GM18873 (cell line): Measurements from ENCODE around the gene POTEF.
"Not testable (repeated sequence)": the region's sequence is repeated elsewhere in the genome, so short reads cannot be mapped to it uniquely, and the experiment has no call there.

Experiments used
- ATAC-seq: cut with Tn5 transposase; IDR thresholded peaks from one replicate; pipeline ENCODE4 v1.9.1; 2021; ENCODE audit warnings: mild to moderate bottlenecking, moderate library complexity, moderate number of reproducible peaks; ENCODE audit not compliant: unreplicated experiment, low FRiP score

Gene POTEF

DNA sequence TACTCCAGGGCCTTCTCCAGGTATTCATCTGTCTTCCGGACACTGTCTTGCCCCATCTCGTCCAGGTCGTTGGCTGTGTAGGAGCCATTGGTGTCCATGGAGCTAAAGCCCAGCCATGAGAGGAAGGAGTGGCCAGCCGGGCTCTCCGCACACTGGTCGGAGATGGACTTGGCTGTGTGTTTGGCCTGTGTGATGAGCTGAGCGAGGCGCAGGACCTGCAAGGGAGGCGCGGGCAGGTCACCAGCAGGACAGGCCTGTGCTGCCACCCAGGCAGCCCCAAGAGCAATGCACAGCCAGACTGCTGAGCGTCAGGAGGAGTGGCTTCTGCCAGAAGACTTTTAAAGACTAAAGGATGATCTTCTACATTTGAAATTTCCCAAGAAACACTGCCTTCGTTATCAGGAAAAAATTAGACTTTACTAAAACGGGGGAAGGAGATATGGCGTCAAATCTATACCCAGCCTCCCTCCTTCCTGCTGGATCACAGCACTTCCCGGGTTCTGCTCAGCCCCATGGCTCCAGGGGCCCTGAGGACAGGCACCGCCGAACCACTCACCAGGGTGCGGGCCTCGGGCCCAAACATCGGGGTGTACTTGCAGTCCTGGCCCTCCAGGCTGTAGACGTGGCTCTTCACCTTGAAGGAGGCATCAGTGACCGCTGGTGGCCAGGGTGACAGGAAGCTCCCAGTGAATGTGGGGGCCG, 24.9 kb upstream of the POTEF start:
- not testable (repeated sequence) for ATAC-seq

DNA sequence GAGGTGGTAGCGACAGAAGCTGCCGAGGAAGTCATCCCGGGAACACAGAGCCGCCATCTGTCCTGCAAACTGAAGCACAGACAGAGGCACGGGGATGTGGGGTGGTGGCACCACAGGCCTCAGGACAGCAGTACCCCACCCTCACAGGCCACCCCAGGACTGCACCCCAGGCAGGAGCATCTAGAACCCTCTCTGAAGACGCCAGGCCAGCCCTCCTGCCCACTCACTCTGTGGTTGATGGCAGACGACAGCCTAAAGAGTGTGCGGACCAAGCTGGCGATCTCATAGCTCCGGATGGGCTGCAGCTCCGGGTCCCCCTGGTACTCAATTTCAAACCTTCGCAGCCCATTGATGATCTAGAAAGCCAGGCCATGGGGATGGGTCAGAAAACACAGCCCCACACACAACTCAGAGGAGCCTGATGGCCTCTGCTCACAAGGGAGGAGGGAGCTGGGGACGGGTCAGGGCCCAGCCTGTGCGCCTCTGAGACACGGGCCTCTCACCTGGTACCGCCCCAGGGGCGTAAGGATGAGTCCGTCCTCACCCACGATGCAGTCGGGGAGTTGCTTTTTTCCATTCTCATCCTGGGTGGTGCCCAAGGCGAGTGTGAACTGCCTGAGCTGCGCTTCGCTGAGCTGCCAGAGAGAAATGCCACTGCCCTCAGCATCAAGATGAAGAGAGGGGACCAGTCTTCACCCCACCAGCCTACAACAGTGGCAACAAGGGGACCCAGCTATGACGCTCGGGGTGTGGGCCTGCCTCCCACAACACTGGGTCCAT, 24.0 kb upstream of the POTEF start:
- ATAC-seq, result no peak

DNA sequence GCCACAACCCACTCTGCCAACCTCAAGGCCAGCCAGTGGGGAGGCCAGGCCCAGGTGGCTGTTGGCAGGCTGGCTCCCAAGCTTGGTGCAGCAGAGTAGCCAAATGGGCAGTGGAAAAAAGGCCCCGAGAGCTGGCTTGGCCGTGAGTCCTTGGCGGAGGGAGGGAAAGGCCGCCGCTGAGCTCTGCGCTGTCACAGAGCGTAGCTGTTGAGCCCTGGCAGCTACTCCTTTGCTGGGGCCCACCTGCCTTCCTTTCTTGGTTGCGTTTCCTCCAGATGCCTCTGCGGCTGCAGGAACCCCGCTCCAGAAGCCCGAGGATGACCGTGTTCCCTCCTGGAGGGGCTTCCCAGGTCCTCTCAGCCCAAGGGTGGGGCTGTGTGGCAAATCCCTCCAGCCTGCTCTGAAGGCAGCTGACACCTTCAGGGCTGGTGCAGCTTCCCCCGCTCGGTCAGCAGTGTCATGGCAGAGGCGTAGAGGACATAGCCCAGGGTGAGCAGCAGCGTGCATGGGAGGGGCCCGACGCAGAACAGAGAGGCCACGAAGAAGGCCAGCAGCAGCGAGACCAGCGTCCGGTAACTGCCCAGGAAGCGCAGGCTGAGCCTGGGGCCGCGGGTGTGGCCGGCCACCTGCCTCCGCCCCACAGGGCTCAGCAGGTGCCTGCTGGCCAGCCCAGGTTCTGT, 23.3 kb upstream of the POTEF start:
- ATAC-seq, result not testable (repeated sequence)

DNA sequence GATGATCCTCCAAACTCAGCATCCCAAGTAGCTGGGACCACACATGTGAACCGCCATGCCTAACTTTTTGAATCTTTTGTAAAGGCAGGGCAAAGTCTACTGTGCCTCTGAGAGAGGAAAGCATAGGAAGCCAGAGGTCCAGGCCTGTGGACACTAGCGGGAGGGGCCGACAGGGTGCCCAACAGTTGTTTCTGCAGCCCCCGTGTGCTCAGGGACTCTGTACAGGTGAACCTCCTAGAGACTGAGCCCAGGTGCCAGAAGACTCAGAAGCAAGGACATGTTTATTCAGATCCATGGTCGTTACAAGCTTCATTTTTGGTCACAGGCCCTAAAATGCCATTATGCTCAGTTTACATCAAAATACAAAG, 22.1 kb upstream of the POTEF start:
- not testable (repeated sequence) for ATAC-seq

DNA sequence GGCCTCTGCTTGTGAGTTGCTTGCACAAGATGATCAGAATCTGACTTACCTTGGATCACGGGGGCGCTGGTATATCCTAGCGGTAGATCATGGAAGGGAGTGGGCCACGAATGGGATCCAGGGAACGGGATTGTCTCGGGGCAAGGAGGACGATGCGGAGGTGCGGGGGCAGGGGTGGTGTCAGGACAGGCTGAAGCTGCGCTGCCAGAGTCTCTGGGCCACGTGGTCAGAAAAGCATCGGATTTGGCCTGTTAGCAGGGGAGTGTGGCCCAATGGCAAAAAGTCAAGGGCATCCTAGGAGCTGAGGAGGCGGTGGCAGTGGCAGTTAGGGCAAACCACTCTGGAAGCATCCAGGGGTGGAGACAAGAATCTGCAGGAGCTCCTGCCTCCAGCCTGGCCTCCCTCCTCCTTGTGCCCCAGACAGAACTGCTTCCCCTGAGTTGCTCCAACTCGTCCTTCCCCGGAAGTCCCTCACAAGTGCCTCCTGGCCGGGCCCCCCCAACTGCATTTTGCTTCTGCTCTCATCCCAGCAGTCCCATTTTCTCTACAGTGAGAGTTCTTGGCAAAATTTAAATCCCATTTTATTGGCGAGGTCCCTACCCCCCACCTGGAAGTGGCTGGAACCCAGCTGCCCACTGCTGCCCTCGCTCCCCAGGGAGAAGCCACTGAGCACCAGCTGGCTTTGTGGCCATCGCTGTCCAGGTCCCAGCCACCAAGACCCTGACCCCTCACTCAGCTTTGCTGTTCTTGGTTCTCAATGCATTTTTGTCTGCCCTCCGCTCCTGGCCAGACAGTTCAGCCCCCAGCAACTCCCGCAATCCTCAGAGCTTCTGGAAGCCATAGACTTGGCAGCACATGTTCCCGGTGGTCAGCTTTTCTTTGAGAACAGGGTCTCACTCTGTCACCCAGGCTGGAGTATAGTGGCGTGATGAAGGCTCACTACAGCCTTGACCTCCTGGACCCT, 21.4 kb upstream of the POTEF start:
- ATAC-seq, result no peak

DNA sequence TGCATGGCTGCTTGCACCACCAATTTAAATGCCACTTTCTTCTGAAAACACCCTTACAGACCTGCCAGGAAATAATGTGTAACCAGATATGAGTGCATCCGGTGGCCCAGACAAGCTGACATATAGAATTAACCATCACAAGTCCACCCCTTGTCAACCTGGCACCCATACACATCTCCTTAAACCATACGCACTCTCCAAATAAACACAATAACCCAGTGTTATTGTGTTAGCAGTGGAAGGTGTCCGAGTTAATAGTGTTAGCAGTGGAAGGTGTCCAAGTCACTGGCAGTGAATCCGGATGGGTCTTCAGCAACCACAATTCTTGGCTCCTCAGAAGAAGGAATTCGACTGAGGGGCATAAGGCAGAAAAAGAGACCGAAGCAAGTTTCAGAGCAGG, 19.5 kb upstream of the POTEF start:
- not testable (repeated sequence) for ATAC-seq

DNA sequence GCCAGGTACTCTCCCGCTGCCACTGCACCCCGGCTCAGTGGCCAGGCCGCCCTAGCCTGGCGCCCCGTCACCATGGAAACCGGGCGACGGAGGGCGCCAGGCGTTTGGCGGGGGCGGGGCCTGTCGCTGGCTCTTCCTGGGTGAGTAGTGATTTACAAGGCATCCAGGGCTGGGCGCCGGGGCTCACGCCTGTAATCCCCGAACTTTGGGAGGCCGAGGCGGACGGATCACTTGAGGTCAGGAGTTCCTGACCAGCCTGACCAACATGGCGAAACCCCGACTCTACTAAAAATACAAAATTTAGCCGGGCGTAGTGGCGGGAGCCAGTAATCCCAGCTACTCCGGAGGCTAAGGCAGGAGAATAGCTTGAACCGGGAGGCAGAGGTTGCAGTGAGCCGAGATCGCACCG, 16.0 kb upstream of the POTEF start, which contains the start of gene CCDC74B:
CCDC74B (minus strand) TSS at position 107 of the 409 bp plus-strand sequence. CDS start 116 bp downstream, outside the sequence.
- peak; percentile 82 for ATAC-seq

DNA sequence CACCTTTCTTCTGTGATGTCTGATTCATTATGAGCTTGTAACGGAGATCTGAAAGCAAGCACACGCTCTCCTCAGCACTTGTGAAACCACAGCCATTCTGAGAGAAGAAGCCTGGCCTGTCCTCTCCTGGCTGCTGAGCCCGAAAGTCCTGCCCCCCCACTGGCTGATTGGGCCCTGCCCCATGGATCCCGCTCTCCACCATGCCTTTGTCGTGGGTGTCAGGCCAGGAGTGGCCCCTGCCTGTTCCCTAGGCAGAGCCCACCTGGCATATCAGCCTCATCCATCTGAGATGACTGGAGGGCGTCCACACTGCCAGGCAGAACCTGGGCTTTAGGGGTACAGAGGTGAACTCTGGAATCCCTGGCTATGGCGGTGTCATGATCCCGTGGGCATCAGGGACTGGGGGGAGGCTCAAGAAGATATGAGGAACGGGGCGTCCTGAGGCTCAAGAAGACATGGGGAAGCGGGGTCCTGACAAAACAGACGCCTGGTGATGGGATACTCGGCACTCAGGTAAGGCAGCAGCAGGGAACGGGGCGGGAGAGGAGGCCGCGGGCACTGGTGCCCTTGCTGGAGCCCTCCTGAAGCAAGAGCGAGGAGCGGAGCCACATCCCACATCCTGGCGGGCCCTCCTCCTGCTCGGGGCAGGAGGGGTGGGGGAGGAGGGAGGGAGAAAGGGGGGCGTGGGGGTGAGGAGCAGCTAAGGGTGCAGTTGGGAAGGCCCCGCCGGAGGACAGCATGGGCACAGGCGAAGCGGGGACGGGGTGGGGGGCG, 14.4 kb upstream of the POTEF start:
- not testable (repeated sequence) for ATAC-seq

DNA sequence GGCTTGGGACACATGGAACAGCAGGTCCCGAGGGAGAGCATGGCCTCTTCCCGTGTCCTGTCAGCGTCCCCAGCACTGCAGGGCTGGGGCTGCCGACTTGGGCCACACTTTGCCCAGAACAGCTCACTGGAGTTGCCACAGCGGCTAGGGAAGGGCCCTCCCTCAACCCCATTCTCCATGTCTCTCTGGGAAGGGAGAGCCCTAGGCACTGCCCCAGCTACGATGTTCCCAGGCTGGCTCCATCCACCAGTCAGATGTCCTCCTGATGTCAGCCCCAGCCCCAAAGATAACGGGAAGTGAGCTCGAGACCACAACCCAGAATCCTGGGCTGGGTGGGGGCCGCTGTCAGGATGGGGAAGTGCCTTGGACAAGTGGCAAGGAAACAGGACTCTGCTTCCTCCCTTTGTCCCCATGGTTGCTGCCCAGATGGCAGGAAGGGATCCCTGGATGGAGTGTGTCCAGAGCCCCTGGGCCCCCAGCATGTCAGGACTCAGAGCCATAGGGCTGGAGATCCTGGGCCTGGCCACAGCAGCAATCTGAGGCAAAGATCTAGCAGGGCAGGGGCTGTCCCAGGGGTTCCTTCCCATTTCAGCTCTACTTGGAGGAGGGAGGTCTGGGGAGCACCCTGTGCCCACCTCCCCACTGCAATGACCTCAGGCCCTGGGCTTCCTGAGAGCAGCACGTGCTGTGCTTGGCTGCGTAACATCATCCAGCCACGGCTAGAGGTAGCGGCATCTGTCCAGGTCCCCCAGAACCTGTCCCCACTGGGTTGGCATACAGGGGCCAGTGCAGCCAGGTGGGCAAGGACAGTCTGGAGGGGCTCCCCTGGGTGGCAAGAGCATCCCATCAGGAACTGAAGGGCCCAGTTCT, 13.6 kb upstream of the POTEF start:
- not testable (repeated sequence) for ATAC-seq

DNA sequence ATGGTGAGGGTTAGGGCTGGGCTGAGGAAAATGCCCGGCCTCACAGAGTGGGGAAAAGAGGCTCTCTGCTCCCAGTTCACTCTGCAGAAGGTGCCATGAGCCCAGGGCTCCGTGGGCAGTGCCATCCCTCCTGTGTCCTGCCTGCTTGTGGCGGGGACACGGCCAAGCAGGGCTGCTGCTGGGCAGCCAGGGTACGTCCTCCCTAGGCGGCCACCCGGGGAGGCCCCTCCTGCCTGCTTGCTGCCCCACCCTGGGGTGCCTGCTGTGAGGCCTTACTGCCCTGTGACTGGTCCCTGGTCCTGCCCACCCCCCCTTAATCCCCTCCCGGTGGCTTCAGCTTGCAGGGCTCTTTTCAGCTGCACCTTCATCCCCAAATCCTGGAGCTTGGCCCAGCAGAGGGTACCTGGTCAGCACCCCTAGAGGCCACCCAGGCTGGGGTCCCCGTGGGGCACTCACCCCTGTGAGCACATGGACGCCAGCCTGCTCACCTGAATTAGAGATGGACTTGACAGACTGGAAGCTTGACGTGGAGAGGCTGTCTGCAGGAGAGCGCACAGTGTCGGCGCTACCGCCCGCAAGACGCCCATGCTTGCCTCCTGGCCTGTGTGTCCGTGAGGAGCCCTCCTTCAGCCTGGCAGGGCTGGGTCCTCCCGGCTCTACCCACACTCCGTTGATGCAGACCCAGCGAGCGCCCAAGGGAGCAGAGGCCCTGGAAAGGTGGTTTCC, 12.8 kb upstream of the POTEF start:
- not testable (repeated sequence) for ATAC-seq

DNA sequence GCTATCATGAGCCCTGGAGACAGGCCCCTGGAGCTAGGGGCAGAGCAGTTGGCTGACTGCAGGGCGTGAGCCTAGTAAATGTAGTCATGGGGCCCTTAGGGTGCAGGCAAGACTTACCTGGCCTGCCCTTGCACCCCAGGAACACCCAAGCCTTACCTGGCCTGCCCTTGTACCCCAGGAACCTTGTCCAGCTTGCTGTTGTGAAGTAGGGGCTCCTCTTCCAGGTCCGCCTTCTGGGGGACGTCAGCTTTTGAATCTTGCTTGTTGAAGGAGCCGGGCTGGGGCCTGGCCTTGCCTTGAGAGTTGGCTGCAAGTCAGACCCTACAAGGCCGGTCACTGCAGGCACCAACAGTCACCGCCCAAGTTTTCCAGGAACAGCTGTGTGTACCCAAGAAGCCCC, 12.0 kb upstream of the POTEF start:
- ATAC-seq, result not testable (repeated sequence)

DNA sequence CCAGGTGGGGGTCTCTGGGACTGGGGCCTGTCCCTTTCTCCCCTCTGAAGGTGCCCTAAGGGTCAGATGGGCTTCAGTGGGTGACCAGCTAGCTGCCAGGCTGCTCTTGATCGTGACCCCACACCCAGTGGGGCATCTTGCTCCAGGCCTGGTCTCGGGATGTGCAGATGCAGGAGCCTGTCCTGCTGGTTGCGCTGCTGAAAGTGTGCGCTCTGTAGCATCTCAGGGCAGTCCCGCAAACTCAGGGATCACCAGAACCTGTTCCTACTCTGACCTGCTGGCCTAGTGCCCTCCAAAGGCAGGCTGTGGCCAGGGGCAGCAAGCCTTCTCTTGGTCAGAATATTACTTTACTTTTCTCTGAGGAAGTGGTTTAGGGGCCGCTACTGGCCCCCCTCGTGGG, 11.5 kb upstream of the POTEF start:
- ATAC-seq, result not testable (repeated sequence)

DNA sequence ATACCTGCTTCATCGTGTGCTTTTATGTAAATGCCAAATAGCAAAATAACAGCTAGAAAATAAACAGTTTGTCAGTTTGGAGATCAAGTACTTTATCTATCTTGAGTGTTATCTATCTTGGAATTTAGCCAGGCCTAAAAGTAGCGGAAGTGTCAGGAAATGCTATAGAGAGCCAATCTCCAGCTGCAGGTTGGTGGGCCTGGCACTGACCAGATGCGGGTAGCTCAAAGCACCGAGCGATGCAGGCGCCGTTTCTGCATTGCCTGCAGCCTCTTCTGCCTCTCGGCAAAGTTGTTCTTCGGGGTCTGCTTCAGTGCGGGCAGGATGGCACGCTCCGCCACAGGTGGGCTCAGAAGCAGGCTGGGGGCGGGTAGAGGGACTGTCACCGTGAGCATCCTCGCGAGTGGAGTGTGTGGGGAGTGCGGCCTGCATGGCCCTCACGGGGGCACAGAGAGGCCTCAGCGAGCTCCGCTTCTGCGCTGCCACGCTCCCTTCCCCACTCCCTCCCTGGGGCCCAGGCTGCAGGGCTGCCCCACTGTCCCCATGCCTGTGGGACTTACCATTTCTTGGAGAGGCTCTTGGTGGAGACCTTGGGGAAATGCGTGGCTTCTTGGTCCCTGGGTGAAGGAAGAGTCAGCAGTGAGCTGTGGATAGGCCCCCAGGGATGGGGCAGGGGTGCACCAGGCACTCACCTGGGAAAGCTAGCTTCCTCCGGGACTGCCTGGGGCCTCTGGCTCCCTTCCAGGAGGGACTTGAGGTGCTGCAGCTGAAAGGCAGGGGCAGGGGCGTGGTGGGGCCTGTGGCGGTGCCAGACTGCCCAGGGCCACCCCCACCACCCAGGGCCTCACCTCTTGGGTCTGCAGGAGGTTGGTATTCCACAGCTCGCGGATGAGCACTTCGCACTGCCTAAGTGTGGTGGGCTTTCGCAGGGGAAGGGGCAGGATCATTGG, 10.6 kb upstream of the POTEF start:
- not testable (repeated sequence) for ATAC-seq

DNA sequence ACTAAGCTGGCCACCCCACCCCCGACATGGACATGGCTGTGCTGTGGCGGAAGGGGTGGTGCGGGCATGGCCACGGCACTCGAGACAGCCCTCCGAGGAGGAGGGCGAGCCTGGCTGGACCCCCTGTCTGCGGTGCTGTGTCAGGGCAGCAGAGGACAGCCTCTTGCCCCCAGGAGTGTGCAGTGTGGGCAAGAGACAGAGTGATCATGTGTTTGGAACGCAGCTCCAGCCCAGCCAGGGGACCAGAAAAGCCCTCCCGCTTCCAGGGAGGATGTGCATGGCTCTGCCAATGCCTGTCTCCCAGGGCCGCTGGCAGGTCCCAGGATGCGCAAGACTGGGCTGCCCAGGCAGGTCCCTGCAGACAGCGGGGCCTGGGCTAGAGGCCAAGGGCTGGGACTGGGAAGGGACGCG, 9.8 kb upstream of the POTEF start:
- ATAC-seq, result not testable (repeated sequence)

DNA sequence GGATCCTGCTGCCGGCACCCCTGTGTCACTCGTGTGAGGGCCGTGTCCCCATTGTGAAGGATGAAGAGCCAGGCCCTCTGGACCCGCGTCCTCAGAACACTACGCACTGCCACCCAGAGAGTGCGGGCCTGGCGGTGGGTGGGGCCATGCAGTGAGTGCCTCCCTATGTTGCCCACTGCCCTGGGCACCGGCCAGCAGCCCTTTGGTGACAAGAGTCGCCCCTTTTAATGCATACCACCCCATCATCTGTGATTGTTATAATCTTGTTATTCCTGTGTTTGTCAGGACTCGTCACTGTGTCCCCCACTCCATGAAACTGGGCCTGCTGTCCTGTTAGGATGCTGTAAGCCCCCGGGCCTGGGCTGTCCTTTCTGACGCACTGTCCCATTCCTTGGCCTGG, 9.3 kb upstream of the POTEF start:
- not testable (repeated sequence) for ATAC-seq

DNA sequence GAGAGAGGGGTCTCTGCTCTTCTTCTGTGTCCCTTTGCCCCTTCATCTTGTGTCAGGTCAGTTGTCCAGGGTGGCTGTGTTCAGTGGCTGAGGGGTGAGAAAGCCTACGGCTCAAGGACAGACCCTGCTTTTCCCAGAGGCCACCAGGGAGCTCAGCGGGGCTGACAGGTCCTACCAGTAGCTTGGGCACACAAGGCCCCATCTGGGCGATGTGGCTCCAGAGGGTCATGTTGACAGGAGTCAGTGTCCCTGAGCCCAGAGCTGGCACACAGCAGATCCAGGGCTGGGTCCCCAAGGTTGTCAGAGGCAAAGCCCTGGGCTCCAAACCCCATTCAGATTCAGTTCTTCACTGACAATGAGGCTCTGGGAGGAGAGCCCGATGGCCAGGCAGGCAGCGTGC, 8.1 kb upstream of the POTEF start:
- not testable (repeated sequence) for ATAC-seq

DNA sequence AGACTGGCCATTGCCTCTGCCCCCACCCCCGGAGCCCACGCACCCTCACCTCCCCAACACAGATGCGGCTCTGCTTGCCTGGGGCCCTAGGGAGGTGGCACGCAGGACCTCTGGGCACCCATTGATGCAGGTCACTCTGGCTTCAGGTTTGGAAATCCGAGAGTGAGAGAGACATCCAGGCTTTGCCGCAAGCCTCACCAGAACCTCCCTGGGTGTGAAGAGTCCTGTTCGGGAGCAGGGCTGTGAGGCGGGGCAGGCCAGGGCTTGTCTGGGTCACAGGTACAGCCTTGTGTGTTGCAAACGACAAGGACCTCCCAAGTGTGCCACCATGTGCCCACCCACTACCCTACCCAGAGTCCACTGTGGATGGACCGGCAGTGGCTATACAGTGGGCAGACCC, 7.5 kb upstream of the POTEF start:
- ATAC-seq, result not testable (repeated sequence)
